IMR-90 (cell line): ENCODE data around the gene ATP11A. TPM values are rescaled to one million over a fixed set of nuclear protein-coding genes. Genes with fewer than 3 reads are reported as not detected.

ENCODE experiments used
- ATAC-seq: fragments of 200-7000 bp; cut with Tn5 transposase; 2 replicates; pipeline ENCODE4 v1.9.1; 2020; ENCODE audit warnings: low read depth, mild to moderate bottlenecking, moderate library complexity
- BruUV-seq: library from RNA; stranded (reverse); fragments of 400-500 nt; replicated peaks from 2 replicates; lab custom pipeline; 2021; lab: Mats Ljungman, UMichigan
- CTCF ChIA-PET: fragments of 300-600 bp; formaldehyde crosslinking; extraction: SDS; loops from one replicate; lab custom pipeline; 2021; ENCODE audit warnings: antibody characterized with exemption; lab: Yijun Ruan, JAX
- POLR2A ChIA-PET: fragments of 300-600 bp; sonication (Branson Sonifier 250); formaldehyde crosslinking; loops from one replicate; lab custom pipeline; 2022; ENCODE audit warnings: antibody characterized with exemption; ENCODE audit not compliant: unreplicated experiment; lab: Charles Lee
- DNase-seq: peaks from one replicate; pipeline ENCODE4 v3.0.0; 2013
- H2AFZ ChIP-seq: replicated peaks from 2 replicates; pipeline ENCODE3; 2013; ENCODE audit warnings: low read length, mild to moderate bottlenecking; ENCODE audit not compliant: poor library complexity
- H2AK5ac ChIP-seq: 2 replicates; pipeline ENCODE4 v1.6.1; 2013; ENCODE audit warnings: low read depth, low read length, inconsistent platforms
- H2AK9ac ChIP-seq: replicated peaks from 2 replicates; pipeline ENCODE3; 2013; ENCODE audit warnings: mild to moderate bottlenecking, low read depth, low read length, moderate library complexity; ENCODE audit not compliant: poor library complexity
- H2BK120ac ChIP-seq: 2 replicates; pipeline ENCODE4 v1.6.1; 2013; ENCODE audit warnings: low read depth, low read length, inconsistent platforms
- H2BK15ac ChIP-seq: 3 replicates; pipeline ENCODE4 v1.6.1; 2013; ENCODE audit warnings: low read depth, low read length, inconsistent platforms
- H2BK20ac ChIP-seq: 2 replicates; pipeline ENCODE4 v1.6.1; 2013; ENCODE audit warnings: low read depth, mild to moderate bottlenecking, inconsistent platforms, low read length, moderate library complexity
- H2BK5ac ChIP-seq: 2 replicates; pipeline ENCODE4 v1.6.1; 2013; ENCODE audit warnings: mild to moderate bottlenecking, low read depth, low read length, inconsistent platforms; ENCODE audit not compliant: poor library complexity, severe bottlenecking
- H3K14ac ChIP-seq: replicated peaks from 2 replicates; pipeline ENCODE4 v1.6.1; 2013; ENCODE audit warnings: low read depth, low read length, inconsistent platforms
- H3K18ac ChIP-seq: 2 replicates; pipeline ENCODE4 v1.6.1; 2013; ENCODE audit warnings: low read depth, low read length, control low read depth
- H3K23ac ChIP-seq: 2 replicates; pipeline ENCODE4 v1.6.1; 2013; ENCODE audit warnings: low read depth, low read length, inconsistent platforms
- H3K27ac ChIP-seq: 2 replicates; pipeline ENCODE4 v1.5.1; 2013; ENCODE audit warnings: mild to moderate bottlenecking, control low read depth, low read length; ENCODE audit not compliant: insufficient read depth
- H3K27me3 ChIP-seq: 2 replicates; pipeline ENCODE4 v1.6.1; 2013; ENCODE audit warnings: low read length; ENCODE audit not compliant: control insufficient read depth, insufficient read depth
- H3K36me3 ChIP-seq: 2 replicates; pipeline ENCODE4 v1.6.1; 2013; ENCODE audit warnings: low read length, mixed read lengths; ENCODE audit not compliant: control insufficient read depth, insufficient read depth
- H3K4ac ChIP-seq: 2 replicates; pipeline ENCODE4 v1.6.1; 2013; ENCODE audit warnings: low read depth, low read length, inconsistent platforms
- H3K4me1 ChIP-seq: 2 replicates; pipeline ENCODE4 v1.6.1; 2013; ENCODE audit warnings: low read length, mixed read lengths; ENCODE audit not compliant: control insufficient read depth, insufficient read depth
- H3K4me2 ChIP-seq: 2 replicates; pipeline ENCODE4 v1.6.1; 2013; ENCODE audit warnings: low read depth, mild to moderate bottlenecking, control low read depth, low read length, moderate library complexity
- H3K4me3 ChIP-seq: 2 replicates; pipeline ENCODE4 v1.5.1; 2013; ENCODE audit warnings: low read depth, mild to moderate bottlenecking, control low read depth, low read length, moderate library complexity; ENCODE audit not compliant: insufficient read depth
- H3K56ac ChIP-seq: 2 replicates; pipeline ENCODE4 v1.6.1; 2013; ENCODE audit warnings: low read length, inconsistent platforms; ENCODE audit not compliant: insufficient read depth; ENCODE audit errors: extremely low read depth
- H3K79me1 ChIP-seq, 2 experiments: 2 replicates each; pipeline ENCODE4 v1.6.1; 2013; ENCODE audit warnings: low read length in 2 of 2, inconsistent platforms in 1 of 2, low read depth in 1 of 2
- H3K9ac ChIP-seq: 2 replicates; pipeline ENCODE4 v1.6.1; 2013; ENCODE audit warnings: low read depth, low read length, control low read depth
- H3K9me1 ChIP-seq: 2 replicates; pipeline ENCODE4 v1.6.1; 2013; ENCODE audit warnings: low read length, inconsistent platforms; ENCODE audit not compliant: insufficient read depth
- H3K9me3 ChIP-seq: 2 replicates; pipeline ENCODE4 v1.6.1; 2013; ENCODE audit warnings: low read length; ENCODE audit not compliant: control insufficient read depth, insufficient read depth
- H4K20me1 ChIP-seq: 2 replicates; pipeline ENCODE4 v1.6.1; 2013; ENCODE audit warnings: low read length, inconsistent platforms; ENCODE audit not compliant: insufficient read depth
- H4K5ac ChIP-seq: 2 replicates; pipeline ENCODE4 v1.6.1; 2013; ENCODE audit warnings: mild to moderate bottlenecking, low read depth, low read length, control low read depth
- H4K8ac ChIP-seq, 2 experiments: 2 replicates each; pipeline ENCODE4 v1.6.1; 2013; ENCODE audit warnings: low read depth in 2 of 2, low read length in 2 of 2, control low read depth in 1 of 2, inconsistent platforms in 1 of 2
- H4K91ac ChIP-seq: 2 replicates; pipeline ENCODE4 v1.6.1; 2013; ENCODE audit warnings: low read depth, low read length, inconsistent platforms; ENCODE audit not compliant: insufficient read depth
- BHLHE40 ChIP-seq: fragments of 150-350 bp; IDR thresholded peaks from 2 replicates; pipeline ENCODE4 v1.6.1; 2016; ENCODE audit warnings: mild to moderate bottlenecking, low read depth, low read length
- CEBPB ChIP-seq: IDR thresholded peaks from 2 replicates; pipeline ENCODE4 v1.6.1; 2012; ENCODE audit warnings: low read depth, low read length, improper control_type of control experiment
- FOS ChIP-seq: fragments of 150-350 bp; IDR thresholded peaks from 2 replicates; pipeline ENCODE4 v1.6.1; 2016; ENCODE audit warnings: low read depth, low read length
- MAZ ChIP-seq: IDR thresholded peaks from 2 replicates; pipeline ENCODE4 v1.6.1; 2012; ENCODE audit warnings: low read depth, mild to moderate bottlenecking, low read length, improper control_type of control experiment, moderate library complexity, borderline replicate concordance
- POLR2A ChIP-seq: IDR thresholded peaks from 2 replicates; pipeline ENCODE4 v1.6.1; 2012; ENCODE audit warnings: mild to moderate bottlenecking, low read depth, low read length
- RAD21 ChIP-seq: IDR thresholded peaks from 2 replicates; pipeline ENCODE4 v1.6.1; 2012; ENCODE audit warnings: low read length, improper control_type of control experiment
- RCOR1 ChIP-seq: IDR thresholded peaks from 2 replicates; pipeline ENCODE4 v1.6.1; 2012; ENCODE audit warnings: mild to moderate bottlenecking, low read length, improper control_type of control experiment; ENCODE audit not compliant: insufficient replicate concordance
- USF2 ChIP-seq: fragments of 150-350 bp; IDR thresholded peaks from 2 replicates; pipeline ENCODE4 v1.6.1; 2017; ENCODE audit warnings: mild to moderate bottlenecking, antibody characterized with exemption, low read length, low read depth
- WGBS, 2 experiments: methylation state at CpG; one replicate each; pipeline versions ENCODE4 v1.1.5 to v1.1.7; 2013; ENCODE audit warnings: missing lambda C conversion rate in 2 of 2; ENCODE audit not compliant: insufficient read length in 1 of 2; ENCODE audit errors: extremely low coverage in 2 of 2; 5-methylcytosine and 5-hydroxymethylcytosine counted together
- dilution Hi-C: fragments of 300-500 bp; cut with HindIII; formaldehyde crosslinking; loops from one replicate; pipeline ENCODE4 v1.14.3; 2018; ENCODE audit warnings: low sequenced_read_pairs; ENCODE audit not compliant: unreplicated experiment
- in situ Hi-C: fragments of 300-500 bp; cut with MboI; formaldehyde crosslinking; loops from 3 replicates; pipeline ENCODE4 v1.14.3; 2019; ENCODE audit warnings: low sequenced_read_pairs, inconsistent platforms, mixed read lengths
- intact Hi-C: fragments of 100-400 bp; cut with micrococcal nuclease; formaldehyde crosslinking; loops from 2 replicates; pipeline ENCODE4 v1.10.0; 2022
- polyA plus RNA-seq, 3 experiments: library from polyadenylated mRNA; depleted of rRNA; stranded (reverse); fragments of >200 nt; gene quantifications; 2 replicates each; pipeline ENCODE4 v1.2.3, GENCODE V29; 2012; ENCODE audit warnings: low replicate concordance in 1 of 3
- total RNA-seq: library from RNA; depleted of rRNA; stranded (reverse); fragments of >200 nt; gene quantifications from 2 replicates; pipeline ENCODE4 v1.2.3, GENCODE V29; 2012
- TF ChIP-seq, protein P1 (sequence below): conservative IDR thresholded peaks from 2 replicates; pipeline ENCODE4 v1.5.1; 2012; ENCODE audit warnings: mild to moderate bottlenecking, low read depth, low read length, improper control_type of control experiment

Gene ATP11A
- total and polyA plus RNA-seq, 2 of the 4 experiments (the other 2 are of a cell fraction): 8.4 to 12.0 TPM

GRCh38 chr13:112837371-112838037, 147.7 kb downstream of the ATP11A start:
- H3K79me1 ChIP-seq: no peaks in the 10 kb centered on the region
- ATAC-seq (no peak), DNase-seq (no peak)
- no peaks in the 10 kb centered on the region for H3K9me3 ChIP-seq
- no peak for TF ChIP-seq POLR2A
- TF ChIP-seq BHLHE40: no peak
- TF ChIP-seq CEBPB: no peak
- TF ChIP-seq MAZ: no peak
- TF ChIP-seq, protein P1, sequence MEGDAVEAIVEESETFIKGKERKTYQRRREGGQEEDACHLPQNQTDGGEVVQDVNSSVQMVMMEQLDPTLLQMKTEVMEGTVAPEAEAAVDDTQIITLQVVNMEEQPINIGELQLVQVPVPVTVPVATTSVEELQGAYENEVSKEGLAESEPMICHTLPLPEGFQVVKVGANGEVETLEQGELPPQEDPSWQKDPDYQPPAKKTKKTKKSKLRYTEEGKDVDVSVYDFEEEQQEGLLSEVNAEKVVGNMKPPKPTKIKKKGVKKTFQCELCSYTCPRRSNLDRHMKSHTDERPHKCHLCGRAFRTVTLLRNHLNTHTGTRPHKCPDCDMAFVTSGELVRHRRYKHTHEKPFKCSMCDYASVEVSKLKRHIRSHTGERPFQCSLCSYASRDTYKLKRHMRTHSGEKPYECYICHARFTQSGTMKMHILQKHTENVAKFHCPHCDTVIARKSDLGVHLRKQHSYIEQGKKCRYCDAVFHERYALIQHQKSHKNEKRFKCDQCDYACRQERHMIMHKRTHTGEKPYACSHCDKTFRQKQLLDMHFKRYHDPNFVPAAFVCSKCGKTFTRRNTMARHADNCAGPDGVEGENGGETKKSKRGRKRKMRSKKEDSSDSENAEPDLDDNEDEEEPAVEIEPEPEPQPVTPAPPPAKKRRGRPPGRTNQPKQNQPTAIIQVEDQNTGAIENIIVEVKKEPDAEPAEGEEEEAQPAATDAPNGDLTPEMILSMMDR: no peak
- no peak for TF ChIP-seq RAD21
- no peak for TF ChIP-seq USF2
- no peak for TF ChIP-seq FOS
- no peak for TF ChIP-seq RCOR1
- no peak overlapping the region for H2BK120ac ChIP-seq
- H2BK15ac ChIP-seq: no peak overlapping the region
- no peak overlapping the region for H3K27ac ChIP-seq
- no peak overlapping the region for H2AK5ac ChIP-seq
- H3K4me1 ChIP-seq: no peaks in the 10 kb centered on the region
- no peak overlapping the region for H3K4ac ChIP-seq
- dilution Hi-C loops (no loop called here), in situ Hi-C loops (no loop called here), intact Hi-C loops (no loop called here)
- no peak overlapping the region for H3K14ac ChIP-seq
- no peak overlapping the region for H3K4me2 ChIP-seq
- peaks cover 47% of the 10 kb centered on the region for H3K36me3 ChIP-seq
- H3K56ac ChIP-seq: no peak overlapping the region
- no peaks in the 10 kb centered on the region; the same call in 1 of the 2 replicates for H3K9me1 ChIP-seq
- H2AFZ ChIP-seq: no peak overlapping the region
- POLR2A ChIA-PET: no interaction called here
- no peak overlapping the region for H3K18ac ChIP-seq
- H3K4me3 ChIP-seq: no peak overlapping the region
- H3K9ac ChIP-seq: no peak overlapping the region
- no peak overlapping the region for H2AK9ac ChIP-seq
- no peak overlapping the region for H4K91ac ChIP-seq
- no peak overlapping the region for H4K5ac ChIP-seq
- no peak overlapping the region for H2BK5ac ChIP-seq
- no peaks in the 10 kb centered on the region for H4K20me1 ChIP-seq
- H3K23ac ChIP-seq: no peak overlapping the region
- H4K8ac ChIP-seq: no peak overlapping the region
- H2BK20ac ChIP-seq: no peak overlapping the region
- WGBS, 2 experiments: 94% methylated on average over 16 of the region's 26 CpGs; no CpG with 5 or more reads in 1 of the 2 experiments
- H3K27me3 ChIP-seq: no peaks in the 10 kb centered on the region
- CTCF ChIA-PET: no interaction called here
- no TSS peak for BruUV-seq
